Stimulated activated CD4-positive, alpha-beta T cell treated with anti-CD3 and anti-CD28 coated beads, TNF-alpha, amount 100 ng/mL, for 48 hours (primary cell): ENCODE results near the gene ANXA6.
"Not testable (repeated sequence)": the region's sequence is repeated elsewhere in the genome, so short reads cannot be mapped to it uniquely, and the experiment has no call there.

Experiments used
- DNase-seq, 3 donors: peaks; one replicate each; pipeline ENCODE4 v3.0.0-alpha.2; 2020; ENCODE audit warnings: low read depth in 3 of 3

The ANXA6 gene

GRCh38 chr5:151157426-151158286 is at the start of gene ANXA6:
Gene ANXA6, minus strand, starts transcription at chr5:151157779. Its CDS starts 9,878 bp downstream, at chr5:151147901.
- peak in 2 of 3 donors; percentile 46 to 71 for DNase-seq

- DNase-seq, result no peak
Observed at GRCh38 chr5:151205411-151205810, 47.8 kb upstream of the ANXA6 start.

GRCh38 chr5:151204051-151204450 is 46.5 kb upstream of the ANXA6 start:
- DNase-seq, result no peak

- DNase-seq, result peak; percentile 26 to 45 (median 45)
Observed at GRCh38 chr5:151202381-151203139, 45.0 kb upstream of the ANXA6 start.

- no peak for DNase-seq
Observed at GRCh38 chr5:151200913-151201595, 43.5 kb upstream of the ANXA6 start.

GRCh38 chr5:151199581-151200185 is 42.1 kb upstream of the ANXA6 start:
- DNase-seq, result no peak

GRCh38 chr5:151198861-151199260 is 41.3 kb upstream of the ANXA6 start:
- no peak for DNase-seq

- DNase-seq, result not testable (repeated sequence)
Observed at GRCh38 chr5:151197291-151197600, 39.7 kb upstream of the ANXA6 start.

GRCh38 chr5:151196556-151197290 is 39.1 kb upstream of the ANXA6 start:
- no peak for DNase-seq

- DNase-seq, result no peak
Observed at GRCh38 chr5:151195622-151196021, 38.0 kb upstream of the ANXA6 start.

- DNase-seq, result no peak
Observed at GRCh38 chr5:151192626-151193025, 35.0 kb upstream of the ANXA6 start.

GRCh38 chr5:151191661-151192060 is 34.1 kb upstream of the ANXA6 start:
- DNase-seq, result no peak

- DNase-seq, result no peak
Observed at GRCh38 chr5:151189151-151189550, 31.6 kb upstream of the ANXA6 start.

GRCh38 chr5:151186538-151186937 is 29.0 kb upstream of the ANXA6 start:
- no peak for DNase-seq

- DNase-seq, result no peak
Observed at GRCh38 chr5:151186052-151186451, 28.5 kb upstream of the ANXA6 start.

GRCh38 chr5:151184316-151185042 is 26.9 kb upstream of the ANXA6 start:
- no peak for DNase-seq

- DNase-seq, result no peak
Observed at GRCh38 chr5:151183456-151184245, 26.1 kb upstream of the ANXA6 start.

GRCh38 chr5:151182976-151183375 is 25.4 kb upstream of the ANXA6 start:
- no peak for DNase-seq

GRCh38 chr5:151182524-151182900 is 24.9 kb upstream of the ANXA6 start:
- DNase-seq, result no peak
